Mucosa of descending colon (tissue), 3 donors: ENCODE data around the gene KIAA0930. TPM values are rescaled to one million over a fixed set of nuclear protein-coding genes. Genes with fewer than 3 reads are reported as not detected.
"Not testable (repeated sequence)": the region's sequence is repeated elsewhere in the genome, so short reads cannot be mapped to it uniquely, and the experiment has no call there.

ENCODE experiments used
- ATAC-seq: fragments of 200-7000 bp; cut with Tn5 transposase; one replicate; pipeline ENCODE4 v1.9.1; 2020; ENCODE audit warnings: mild to moderate bottlenecking, moderate library complexity
- DNase-seq, 3 donors: peaks; one replicate each; pipeline ENCODE4 v3.0.0-alpha.2; 2020
- H3K36me3 ChIP-seq: fragments of 200-600 bp; one replicate; pipeline ENCODE4 v1.8.0; 2021; ENCODE audit warnings: low read depth, mild to moderate bottlenecking
- H3K4me1 ChIP-seq: fragments of 200-600 bp; one replicate; pipeline ENCODE4 v1.8.0; 2021; ENCODE audit warnings: low read depth, mild to moderate bottlenecking
- H3K4me3 ChIP-seq: fragments of 200-600 bp; one replicate; pipeline ENCODE4 v1.8.0; 2021; ENCODE audit warnings: mild to moderate bottlenecking
- H3K9me3 ChIP-seq: fragments of 200-600 bp; one replicate; pipeline ENCODE4 v1.8.0; 2021; ENCODE audit warnings: mild to moderate bottlenecking
- CTCF ChIP-seq: fragments of 200-600 bp; IDR thresholded peaks from one replicate; pipeline ENCODE4 v1.8.0; 2022; ENCODE audit warnings: antibody characterized with exemption, mild to moderate bottlenecking
- intact Hi-C, 2 donors: fragments of 100-400 bp; cut with DNase I in 1 of 2; cut with micrococcal nuclease in 1 of 2; formaldehyde crosslinking; loops; one replicate each; pipeline versions ENCODE4 v1.11.0 to v1.11.1; 2022; cut with DNase I, micrococcal nuclease
- total RNA-seq, 3 donors: library from RNA; stranded (reverse); fragmentation: NEBNext Ultra II Directional in 2 of 3; extraction: Animal tissue kit (Norgen Biotek cat#: 25700) in 2 of 3; gene quantifications; one replicate each; pipeline versions ENCODE4 v1.2.1 to v1.2.4, GENCODE V29; 2021 to 2023
- donor health status: DM: no; HTN: no; CAD: no; lungs with moderate emphysema.
- donor health status: DM: no; HTN: no; CAD: no.
- donor health status: DM: no; HTN: yes; CAD: no.

Gene KIAA0930
- total RNA-seq, 3 donors from 2014 or later = 32.7 to 62.4 (median 37.7) TPM

GRCh38 chr22:45265535-45265934, 24.8 kb upstream of the KIAA0930 start:
- H3K4me1 ChIP-seq = peaks cover 10% of the 10 kb centered on the region
- DNase-seq (no peak), ATAC-seq (no peak)
- no peaks in the 10 kb centered on the region for H3K36me3 ChIP-seq
- intact Hi-C loops = loop anchor here (5.0 kb wide), 2 partner anchors 167 to 172 kb away; no protein-coding TSS in a partner anchor
- no peaks in the 10 kb centered on the region for H3K9me3 ChIP-seq
- TF ChIP-seq CTCF = no peak
- no peak overlapping the region for H3K4me3 ChIP-seq

GRCh38 chr22:45263463-45264269, 23.0 kb upstream of the KIAA0930 start:
- intact Hi-C loops = no loop called here
- peak in 2 of 3 donors; percentile 63 to 71 for DNase-seq

GRCh38 chr22:45262931-45263462, 22.3 kb upstream of the KIAA0930 start:
- DNase-seq (no peak), ATAC-seq (peak; percentile 59)
- no peak for TF ChIP-seq CTCF
- no peaks in the 10 kb centered on the region for H3K36me3 ChIP-seq
- intact Hi-C loops = no loop called here
- H3K9me3 ChIP-seq = no peaks in the 10 kb centered on the region
- peaks cover 4% of the 10 kb centered on the region for H3K4me1 ChIP-seq
- H3K4me3 ChIP-seq = no peak overlapping the region

More at GRCh38 chr22:45263463-45264269, 23.0 kb upstream of the KIAA0930 start:
- no peak overlapping the region for H3K4me3 ChIP-seq
- TF ChIP-seq CTCF = peak; percentile 24
- peak; percentile 72 for ATAC-seq
- no peaks in the 10 kb centered on the region for H3K9me3 ChIP-seq
- H3K4me1 ChIP-seq = peaks cover 4% of the 10 kb centered on the region
- H3K36me3 ChIP-seq = no peaks in the 10 kb centered on the region

GRCh38 chr22:45262195-45262930, 21.7 kb upstream of the KIAA0930 start:
- no peak for TF ChIP-seq CTCF
- DNase-seq (no peak), ATAC-seq (peak; percentile 23)
- H3K9me3 ChIP-seq = no peaks in the 10 kb centered on the region
- no peak overlapping the region for H3K4me3 ChIP-seq
- intact Hi-C loops = no loop called here
- peaks cover 4% of the 10 kb centered on the region for H3K4me1 ChIP-seq
- no peaks in the 10 kb centered on the region for H3K36me3 ChIP-seq

- TF ChIP-seq CTCF = no peak
- Histone ChIP-seq H3K4me3 (no peak overlapping the region), H3K4me1 (peaks cover 4% of the 10 kb centered on the region), H3K9me3 (no peaks in the 10 kb centered on the region), H3K36me3 (no peaks in the 10 kb centered on the region)
- ATAC-seq (peak; percentile 66), DNase-seq (peak in 1 of 3 donors; percentile 81)
- intact Hi-C loops = no loop called here
These were observed 20.9 kb upstream of the KIAA0930 start for GRCh38 chr22:45261407-45262088.

GRCh38 chr22:45260395-45260759, 19.7 kb upstream of the KIAA0930 start:
- DNase-seq, H3K4me3 ChIP-seq, H3K4me1 ChIP-seq, H3K9me3 ChIP-seq, ATAC-seq, H3K36me3 ChIP-seq, intact Hi-C loops: not testable (repeated sequence)
